Loucy (cell line): ENCODE data around the gene FOXA3.

Experiments used
- H2AFZ ChIP-seq: fragments of 200-600 bp; sonication (generic); 2 replicates; pipeline ENCODE4 v1.6.0; 2016; ENCODE audit warnings: antibody characterized with exemption, mild to moderate bottlenecking, low read length, moderate library complexity
- H3F3A ChIP-seq: fragments of 200-600 bp; 2 replicates; pipeline ENCODE4 v1.6.0; 2016; ENCODE audit warnings: antibody characterized with exemption, low read depth, mild to moderate bottlenecking
- H3K27me3 ChIP-seq: fragments of 200-600 bp; sonication (generic); 2 replicates; pipeline ENCODE4 v1.6.1; 2014; ENCODE audit warnings: low read length, mild to moderate bottlenecking; ENCODE audit not compliant: insufficient read depth, poor library complexity, severe bottlenecking
- H3K36me3 ChIP-seq: fragments of 200-600 bp; sonication (generic); 2 replicates; pipeline ENCODE4 v1.6.1; 2016; ENCODE audit warnings: low read length; ENCODE audit not compliant: insufficient read depth
- H3K4me1 ChIP-seq: fragments of 200-600 bp; sonication (generic); 2 replicates; pipeline ENCODE4 v1.5.1; 2014; ENCODE audit warnings: low read length, mild to moderate bottlenecking; ENCODE audit not compliant: insufficient read depth, poor library complexity, severe bottlenecking
- H3K4me2 ChIP-seq: fragments of 200-600 bp; sonication (generic); 2 replicates; pipeline ENCODE4 v1.6.0; 2014; ENCODE audit warnings: antibody characterized with exemption, low read length, low read depth, mild to moderate bottlenecking; ENCODE audit not compliant: poor library complexity, severe bottlenecking
- H3K4me3 ChIP-seq: fragments of 200-600 bp; sonication (generic); 2 replicates; pipeline ENCODE4 v1.5.1; 2014; ENCODE audit warnings: low read length, mild to moderate bottlenecking, mixed read lengths; ENCODE audit not compliant: poor library complexity, severe bottlenecking
- H3K79me2 ChIP-seq: fragments of 200-600 bp; sonication (generic); 2 replicates; pipeline ENCODE4 v1.6.1; 2014; ENCODE audit warnings: low read length; ENCODE audit not compliant: insufficient read depth
- H3K9ac ChIP-seq: fragments of 200-600 bp; sonication (generic); 2 replicates; pipeline ENCODE4 v1.6.0; 2014; ENCODE audit warnings: mild to moderate bottlenecking, low read depth, low read length, moderate library complexity; ENCODE audit not compliant: poor library complexity, severe bottlenecking
- H3K9me2 ChIP-seq: fragments of 200-600 bp; sonication (generic); replicated peaks from 2 replicates; pipeline ENCODE4 v1.6.1; 2016; ENCODE audit warnings: low read depth, low read length, mixed read lengths
- H3K9me3 ChIP-seq: fragments of 200-600 bp; sonication (generic); 2 replicates; pipeline ENCODE4 v1.6.1; 2014; ENCODE audit warnings: mild to moderate bottlenecking, antibody characterized with exemption, low read length, low read depth; ENCODE audit not compliant: insufficient read depth
- H4K20me1 ChIP-seq: fragments of 200-600 bp; sonication (generic); 2 replicates; pipeline ENCODE4 v1.6.0; 2014; ENCODE audit warnings: antibody characterized with exemption, low read length, mild to moderate bottlenecking; ENCODE audit not compliant: insufficient read depth, poor library complexity, severe bottlenecking
- EZH2phosphoT487 ChIP-seq: fragments of 200-600 bp; IDR thresholded peaks from 2 replicates; pipeline ENCODE4 v1.6.1; 2018; ENCODE audit warnings: antibody characterized with exemption, mild to moderate bottlenecking, moderate library complexity, borderline replicate concordance
- TF ChIP-seq, protein P1 (sequence below): fragments of 200-600 bp; sonication (generic); conservative IDR thresholded peaks from 2 replicates; pipeline ENCODE4 v1.5.1; 2014; ENCODE audit warnings: mild to moderate bottlenecking, antibody characterized with exemption, low read length

FOXA3 gene

GRCh38 chr19:45883881-45884681, 20.0 kb downstream of the FOXA3 start:
- H3K9me2 ChIP-seq = no peaks in the 10 kb centered on the region
- H3K27me3 ChIP-seq = no peaks in the 10 kb centered on the region
- H3K4me3 ChIP-seq = peak overlapping the region; percentile 84
- TF ChIP-seq EZH2phosphoT487 = no peak
- TF ChIP-seq, protein P1, sequence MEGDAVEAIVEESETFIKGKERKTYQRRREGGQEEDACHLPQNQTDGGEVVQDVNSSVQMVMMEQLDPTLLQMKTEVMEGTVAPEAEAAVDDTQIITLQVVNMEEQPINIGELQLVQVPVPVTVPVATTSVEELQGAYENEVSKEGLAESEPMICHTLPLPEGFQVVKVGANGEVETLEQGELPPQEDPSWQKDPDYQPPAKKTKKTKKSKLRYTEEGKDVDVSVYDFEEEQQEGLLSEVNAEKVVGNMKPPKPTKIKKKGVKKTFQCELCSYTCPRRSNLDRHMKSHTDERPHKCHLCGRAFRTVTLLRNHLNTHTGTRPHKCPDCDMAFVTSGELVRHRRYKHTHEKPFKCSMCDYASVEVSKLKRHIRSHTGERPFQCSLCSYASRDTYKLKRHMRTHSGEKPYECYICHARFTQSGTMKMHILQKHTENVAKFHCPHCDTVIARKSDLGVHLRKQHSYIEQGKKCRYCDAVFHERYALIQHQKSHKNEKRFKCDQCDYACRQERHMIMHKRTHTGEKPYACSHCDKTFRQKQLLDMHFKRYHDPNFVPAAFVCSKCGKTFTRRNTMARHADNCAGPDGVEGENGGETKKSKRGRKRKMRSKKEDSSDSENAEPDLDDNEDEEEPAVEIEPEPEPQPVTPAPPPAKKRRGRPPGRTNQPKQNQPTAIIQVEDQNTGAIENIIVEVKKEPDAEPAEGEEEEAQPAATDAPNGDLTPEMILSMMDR = no peak
- H3F3A ChIP-seq = no peaks in the 10 kb centered on the region
- H2AFZ ChIP-seq = no peak overlapping the region
- peak overlapping the region; percentile 42 for H3K9ac ChIP-seq
- H3K36me3 ChIP-seq = no peaks in the 10 kb centered on the region
- H4K20me1 ChIP-seq = peaks cover 27% of the 10 kb centered on the region
- peaks cover 21% of the 10 kb centered on the region for H3K4me1 ChIP-seq
- H3K9me3 ChIP-seq = no peaks in the 10 kb centered on the region
- peaks cover 28% of the 10 kb centered on the region for H3K79me2 ChIP-seq
- H3K4me2 ChIP-seq = peak overlapping the region; percentile 94

DNA sequence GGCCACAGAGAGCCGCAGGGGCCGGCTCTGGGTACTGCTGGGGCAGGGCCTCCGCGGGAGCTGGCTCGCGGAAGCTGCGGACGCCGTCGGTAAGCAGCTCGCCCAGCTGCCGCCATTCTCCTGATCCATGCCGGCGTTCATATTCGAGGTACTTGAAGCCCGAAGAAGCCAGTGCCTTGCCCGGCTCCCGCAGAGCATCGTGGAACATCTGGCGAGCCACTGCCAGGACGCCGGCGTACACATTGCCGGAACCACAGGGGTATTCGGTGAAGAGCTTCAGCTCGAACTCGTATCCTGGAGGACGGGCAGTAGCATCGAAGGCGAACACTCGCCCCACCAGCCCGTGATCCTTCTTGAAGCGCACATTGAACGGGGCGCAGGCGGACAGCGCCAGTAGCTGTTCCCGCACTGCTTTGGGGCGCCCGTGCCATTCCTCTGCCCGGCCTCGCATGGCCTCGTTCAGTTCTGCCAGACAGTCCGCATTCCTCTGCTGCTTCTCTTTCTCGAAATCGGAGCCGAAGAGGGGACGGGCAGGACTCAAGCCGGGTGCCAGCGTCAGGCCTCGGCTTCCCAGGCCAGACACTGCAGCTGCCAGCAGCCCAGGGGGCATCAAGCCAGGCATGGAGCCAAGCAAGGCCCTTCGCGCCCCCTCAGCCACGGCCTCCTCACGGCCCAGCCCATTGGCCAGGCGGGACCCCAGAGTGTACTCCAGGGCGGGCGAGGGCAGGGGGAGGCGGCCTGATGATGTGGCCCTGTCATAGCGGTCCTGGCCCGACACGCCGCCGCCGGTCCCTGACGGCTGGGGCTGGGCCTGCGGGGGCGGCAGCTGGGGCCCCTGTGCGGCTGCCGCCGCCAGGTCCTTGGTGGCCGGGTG, 20.8 kb downstream of the FOXA3 start:
- peaks cover 27% of the 10 kb centered on the region for H4K20me1 ChIP-seq
- H3K4me1 ChIP-seq = peaks cover 21% of the 10 kb centered on the region
- H3K4me3 ChIP-seq = peak overlapping the region; percentile 84
- no peaks in the 10 kb centered on the region for H3K27me3 ChIP-seq
- H3K9me3 ChIP-seq = no peaks in the 10 kb centered on the region
- no peak for TF ChIP-seq EZH2phosphoT487
- TF ChIP-seq, protein P1 = no peak
- H3K9me2 ChIP-seq = no peaks in the 10 kb centered on the region
- no peak overlapping the region for H2AFZ ChIP-seq
- peak overlapping the region; percentile 94 for H3K4me2 ChIP-seq
- no peaks in the 10 kb centered on the region for H3K36me3 ChIP-seq
- H3K79me2 ChIP-seq = peaks cover 28% of the 10 kb centered on the region
- no peaks in the 10 kb centered on the region for H3F3A ChIP-seq
- peak overlapping the region; percentile 89 for H3K9ac ChIP-seq

DNA sequence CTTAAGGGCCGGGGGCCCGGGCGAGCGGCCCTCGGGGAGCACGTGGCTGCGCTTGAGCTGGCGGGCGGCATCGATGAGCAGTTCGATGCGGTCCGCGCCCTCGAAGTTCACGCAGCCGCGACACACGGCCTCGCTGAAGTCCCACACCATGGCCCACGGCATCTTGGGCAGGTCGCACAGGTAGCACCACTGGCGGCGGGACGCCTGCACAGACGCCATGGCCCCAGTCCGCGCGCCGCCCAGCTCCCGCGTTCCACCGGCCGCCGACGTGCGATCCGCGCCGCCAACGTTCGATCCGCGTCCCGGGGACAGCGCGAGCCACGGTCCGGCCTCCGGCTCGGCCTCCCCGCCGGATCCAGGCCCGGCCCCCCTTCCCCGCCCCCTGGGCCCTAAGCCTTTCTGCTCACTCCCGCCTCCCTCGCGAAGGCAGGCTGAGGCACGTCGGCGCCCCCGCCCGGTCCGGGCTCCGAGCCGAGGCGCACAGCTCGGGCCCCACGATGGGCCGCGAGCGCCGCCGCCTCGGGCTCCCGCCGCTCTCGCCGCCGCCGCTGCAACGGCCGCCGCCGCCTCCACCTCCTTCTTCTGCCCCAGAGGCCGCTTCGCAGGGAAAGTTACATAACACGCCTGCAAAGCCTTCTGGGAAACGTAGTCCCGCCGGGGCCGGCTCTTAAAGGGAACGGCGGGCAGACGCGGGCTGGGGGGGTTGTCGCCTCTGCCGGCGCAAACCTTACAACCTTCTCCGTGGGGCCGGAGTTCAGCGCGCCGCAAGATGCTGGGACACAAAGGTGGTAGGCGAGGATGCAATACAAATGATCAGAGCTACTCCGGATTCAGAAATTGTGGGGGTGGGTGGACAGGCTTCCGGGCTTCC, 21.7 kb downstream of the FOXA3 start, which contains the start of gene IRF2BP1:
IRF2BP1 (minus strand) TSS at position 586 of the 871 bp plus-strand sequence; CDS start at position 219, 367 bp downstream.
- Histone ChIP-seq H4K20me1 (peaks cover 27% of the 10 kb centered on the region), H3K4me1 (peaks cover 21% of the 10 kb centered on the region), H3K9ac (peak within 1 kb of the TSS; percentile 89), H3K4me3 (peak within 1 kb of the TSS; percentile 84), H3K79me2 (peaks cover 28% of the 10 kb centered on the region), H3K9me3 (no peaks in the 10 kb centered on the region), H3K4me2 (peak within 1 kb of the TSS; percentile 94), H3K36me3 (no peaks in the 10 kb centered on the region), H3F3A (no peaks in the 10 kb centered on the region), H3K27me3 (no peaks in the 10 kb centered on the region), H3K9me2 (no peaks in the 10 kb centered on the region), H2AFZ (peak within 1 kb of the TSS; percentile 88)
- TF ChIP-seq, protein P1 = no peak
- no peak for TF ChIP-seq EZH2phosphoT487
